Omental fat pad (tissue), 4 donors: ENCODE data around the gene EIF4G3. TPM values are rescaled to one million over a fixed set of nuclear protein-coding genes. Genes with fewer than 3 reads are reported as not detected.
"Not testable (repeated sequence)": the region's sequence is repeated elsewhere in the genome, so short reads cannot be mapped to it uniquely, and the experiment has no call there.

Experiments used
- ATAC-seq: fragments of 150-250 bp; one replicate; pipeline ENCODE4 v1.9.1; 2016; ENCODE audit warnings: mild to moderate bottlenecking, moderate library complexity; ENCODE audit not compliant: low FRiP score
- DNase-seq: peaks from one replicate; pipeline ENCODE4 v3.0.0-alpha.2; 2019; ENCODE audit warnings: low spot score
- CTCF ChIP-seq, 3 donors: fragments of 450-650 bp; IDR thresholded peaks; one replicate each; pipeline ENCODE4 v1.5.1; 2016 to 2017; ENCODE audit warnings: antibody characterized with exemption in 3 of 3, mild to moderate bottlenecking in 3 of 3, moderate library complexity in 2 of 3
- total RNA-seq, 4 donors: library from RNA; depleted of rRNA; stranded (reverse); fragments of >200 nt; gene quantifications; one replicate each; pipeline ENCODE4 v1.1.0, GENCODE V29; 2016

Gene EIF4G3
- total RNA-seq, 4 donors from 2014 or later: 50.2 to 69.5 (median 51.8) TPM

- no peak for ATAC-seq
- DNase-seq: no peak
- TF ChIP-seq CTCF (IDR thresholded peaks at IDR 0.05): no peak
These were observed 255.4 kb downstream of the EIF4G3 start for GRCh38 chr1:20921285-20921684.

GRCh38 chr1:20913242-20913641 is 263.5 kb downstream of the EIF4G3 start:
- DNase-seq (no peak), ATAC-seq (no peak)
- no peak for TF ChIP-seq CTCF (IDR thresholded peaks at IDR 0.05)

- DNase-seq, ATAC-seq: not testable (repeated sequence)
These were observed 269.2 kb downstream of the EIF4G3 start for GRCh38 chr1:20907526-20907925.

GRCh38 chr1:20903437-20903836 is 273.3 kb downstream of the EIF4G3 start:
- ATAC-seq (no peak), DNase-seq (no peak)
- no peak for TF ChIP-seq CTCF (IDR thresholded peaks at IDR 0.05)

- ATAC-seq: no peak
- DNase-seq: no peak
- TF ChIP-seq CTCF (IDR thresholded peaks at IDR 0.05): no peak
These were observed 276.6 kb downstream of the EIF4G3 start for GRCh38 chr1:20900056-20900455.

GRCh38 chr1:20899154-20899972 is 277.3 kb downstream of the EIF4G3 start:
- DNase-seq (no peak), ATAC-seq (no peak)
- no peak for TF ChIP-seq CTCF (IDR thresholded peaks at IDR 0.05)

GRCh38 chr1:20896826-20897225 is 279.9 kb downstream of the EIF4G3 start:
- ATAC-seq: no peak

More at GRCh38 chr1:20896826-20897225, 279.9 kb downstream of the EIF4G3 start:
- TF ChIP-seq CTCF (IDR thresholded peaks at IDR 0.05): no peak
- no peak for DNase-seq
